AG09309 (cell line): Measurements from ENCODE around the gene CD63.

Experiments
- DNase-seq: peaks from one replicate; pipeline ENCODE4 v3.0.0-alpha.2; 2010; ENCODE audit warnings: low read depth
- H3K4me3 ChIP-seq: 2 replicates; pipeline ENCODE4 v1.5.1; 2011; ENCODE audit warnings: mild to moderate bottlenecking, low read depth, low read length, moderate library complexity; ENCODE audit not compliant: control insufficient read depth
- CTCF ChIP-seq: IDR thresholded peaks from 2 replicates; pipeline ENCODE4 v1.5.1; 2011; ENCODE audit warnings: mild to moderate bottlenecking, low read depth, low read length, inconsistent platforms; ENCODE audit not compliant: insufficient read depth, control insufficient read depth; ENCODE audit errors: missing control alignments

CD63 gene

DNA sequence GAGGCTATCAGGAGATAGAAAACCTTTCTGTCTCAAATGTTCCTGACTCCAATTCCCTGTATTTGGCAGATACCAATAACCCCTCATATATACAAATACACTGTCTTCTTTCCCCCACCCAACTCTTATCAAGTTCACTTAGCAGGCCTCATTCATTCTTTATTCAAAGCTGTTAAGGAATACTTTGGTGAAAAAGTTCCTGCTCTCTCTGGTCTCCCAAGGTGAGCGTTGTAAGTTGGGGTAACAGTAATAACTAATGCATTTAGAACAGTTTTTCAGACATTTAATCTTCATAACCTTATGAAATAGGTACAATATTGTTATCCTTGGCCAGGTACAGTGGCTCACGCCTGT is 10.2 kb upstream of the CD63 start:
- no peak for TF ChIP-seq CTCF
- no peak overlapping the region for H3K4me3 ChIP-seq
- no peak for DNase-seq

GRCh38 chr12:55738123-55739024 is 9.6 kb upstream of the CD63 start:
- TF ChIP-seq CTCF = peak; percentile 76
- peak overlapping the region; percentile 60 for H3K4me3 ChIP-seq
- no peak for DNase-seq

GRCh38 chr12:55737581-55738122 is 8.8 kb upstream of the CD63 start:
- no peak for TF ChIP-seq CTCF
- no peak for DNase-seq
- H3K4me3 ChIP-seq = no peak overlapping the region

GRCh38 chr12:55736780-55737580 is 8.2 kb upstream of the CD63 start:
- no peak overlapping the region for H3K4me3 ChIP-seq
- TF ChIP-seq CTCF = peak; percentile 95
- DNase-seq = no peak

- no peak overlapping the region for H3K4me3 ChIP-seq
- DNase-seq = no peak
- no peak for TF ChIP-seq CTCF
These were observed 7.3 kb upstream of the CD63 start for GRCh38 chr12:55736076-55736475.

- H3K4me3 ChIP-seq = no peak overlapping the region
- no peak for TF ChIP-seq CTCF
- no peak for DNase-seq
These were observed 5.8 kb upstream of the CD63 start for GRCh38 chr12:55734595-55734994.
